DMS53 (cell line): ENCODE measurements around the gene PEMT.

ENCODE experiments used
- DNase-seq: peaks from one replicate; lab custom pipeline; 2025; lab: John Stamatoyannopoulos, UW

PEMT gene

DNA sequence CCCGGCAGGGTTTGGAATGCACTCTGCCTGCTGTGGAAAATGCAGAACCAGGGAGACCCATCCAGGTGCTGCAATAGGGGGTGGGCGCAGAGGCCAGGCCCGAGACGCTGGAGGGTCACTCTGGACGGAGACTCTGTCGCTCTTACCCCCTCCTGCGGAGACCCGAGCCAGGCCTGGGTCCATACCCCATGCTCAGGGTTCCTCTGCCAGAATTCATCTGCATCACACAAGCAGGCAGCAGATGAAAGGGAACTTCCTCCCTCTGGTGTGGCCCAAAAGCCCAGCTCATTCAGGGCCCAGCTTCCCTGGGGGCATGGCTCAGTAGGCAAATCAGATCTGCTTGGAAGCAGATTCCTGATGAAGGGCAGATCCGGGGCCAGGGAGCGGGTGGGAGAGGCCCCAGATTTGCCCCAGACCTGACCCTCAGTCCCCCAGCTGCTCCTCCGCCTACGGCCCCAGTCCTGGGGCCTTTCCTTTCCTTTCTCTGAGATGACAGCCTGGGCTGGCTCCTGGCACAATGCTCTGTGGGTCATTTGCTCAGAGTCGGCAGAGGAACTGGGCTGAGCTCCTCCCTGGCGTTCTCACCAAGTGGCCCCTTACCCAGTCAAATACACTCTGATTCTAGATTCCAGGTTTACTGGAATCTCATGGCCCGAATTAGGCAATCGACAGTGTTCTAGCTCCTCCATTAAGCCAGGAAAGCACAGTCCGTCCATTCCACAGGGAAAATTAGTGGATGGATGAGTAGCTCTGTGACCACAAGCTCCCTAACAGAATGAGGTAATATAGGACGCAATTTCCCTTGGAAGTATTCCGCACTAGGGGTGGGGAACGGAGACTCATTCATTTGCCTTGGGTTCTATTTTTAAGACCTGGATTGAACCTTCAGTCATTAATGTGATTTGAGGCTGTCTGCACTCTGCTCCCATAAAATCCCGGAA lies 76.2 kb downstream of the PEMT start:
- no peak for DNase-seq

DNA sequence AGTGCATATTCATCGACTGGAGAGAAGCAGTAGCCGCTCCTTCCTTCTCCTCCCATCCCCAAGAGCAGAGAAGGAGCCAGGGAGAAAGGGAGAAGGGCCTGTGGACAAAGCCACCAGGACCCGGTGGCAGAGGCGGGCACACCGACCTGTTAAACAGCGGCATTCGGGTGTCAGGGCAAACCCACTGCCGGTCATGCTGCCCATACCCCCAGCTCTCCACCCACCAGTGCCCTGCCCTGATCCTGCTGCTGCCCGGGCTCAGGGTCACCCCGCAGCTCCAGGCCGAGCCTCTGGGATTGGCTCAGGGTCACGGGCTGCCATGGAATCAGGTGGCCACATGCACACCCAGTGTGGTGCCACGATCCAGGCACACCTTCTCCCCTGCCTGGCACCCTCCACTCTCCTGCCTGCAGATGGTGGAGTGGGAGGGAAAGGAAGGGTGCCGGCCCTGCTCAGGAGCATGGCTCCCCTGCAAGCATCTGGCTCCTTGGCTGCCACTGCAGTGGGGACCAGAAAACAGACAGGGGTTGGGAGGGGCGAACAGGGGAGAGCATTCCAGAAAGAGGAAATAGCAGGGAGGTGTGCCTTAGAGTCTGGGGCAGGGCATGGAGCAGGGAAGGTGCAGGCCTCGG lies 77.0 kb downstream of the PEMT start:
- DNase-seq: no peak

- DNase-seq: no peak
Measured at GRCh38 chr17:17513626-17514025, 77.9 kb downstream of the PEMT start.

DNA sequence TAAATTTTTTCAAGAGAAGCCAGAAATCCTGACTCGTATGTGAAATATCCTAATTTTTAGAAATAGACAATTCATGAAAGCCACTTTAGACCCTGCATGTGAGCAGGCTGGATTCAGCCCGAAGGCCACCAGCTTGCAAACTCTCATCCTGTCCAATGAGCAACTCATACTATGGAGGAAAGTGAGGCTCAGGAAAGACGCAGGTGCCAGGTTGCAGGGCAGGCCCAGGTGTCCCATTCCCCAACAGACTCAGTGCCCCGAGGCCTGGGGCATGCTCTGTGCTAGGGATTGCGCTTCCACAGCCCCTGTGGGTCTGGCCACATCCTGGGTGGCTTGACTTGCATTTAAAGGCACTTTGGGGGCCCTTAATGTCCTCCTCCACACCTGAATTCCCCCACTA lies 78.6 kb downstream of the PEMT start:
- DNase-seq: no peak

DNA sequence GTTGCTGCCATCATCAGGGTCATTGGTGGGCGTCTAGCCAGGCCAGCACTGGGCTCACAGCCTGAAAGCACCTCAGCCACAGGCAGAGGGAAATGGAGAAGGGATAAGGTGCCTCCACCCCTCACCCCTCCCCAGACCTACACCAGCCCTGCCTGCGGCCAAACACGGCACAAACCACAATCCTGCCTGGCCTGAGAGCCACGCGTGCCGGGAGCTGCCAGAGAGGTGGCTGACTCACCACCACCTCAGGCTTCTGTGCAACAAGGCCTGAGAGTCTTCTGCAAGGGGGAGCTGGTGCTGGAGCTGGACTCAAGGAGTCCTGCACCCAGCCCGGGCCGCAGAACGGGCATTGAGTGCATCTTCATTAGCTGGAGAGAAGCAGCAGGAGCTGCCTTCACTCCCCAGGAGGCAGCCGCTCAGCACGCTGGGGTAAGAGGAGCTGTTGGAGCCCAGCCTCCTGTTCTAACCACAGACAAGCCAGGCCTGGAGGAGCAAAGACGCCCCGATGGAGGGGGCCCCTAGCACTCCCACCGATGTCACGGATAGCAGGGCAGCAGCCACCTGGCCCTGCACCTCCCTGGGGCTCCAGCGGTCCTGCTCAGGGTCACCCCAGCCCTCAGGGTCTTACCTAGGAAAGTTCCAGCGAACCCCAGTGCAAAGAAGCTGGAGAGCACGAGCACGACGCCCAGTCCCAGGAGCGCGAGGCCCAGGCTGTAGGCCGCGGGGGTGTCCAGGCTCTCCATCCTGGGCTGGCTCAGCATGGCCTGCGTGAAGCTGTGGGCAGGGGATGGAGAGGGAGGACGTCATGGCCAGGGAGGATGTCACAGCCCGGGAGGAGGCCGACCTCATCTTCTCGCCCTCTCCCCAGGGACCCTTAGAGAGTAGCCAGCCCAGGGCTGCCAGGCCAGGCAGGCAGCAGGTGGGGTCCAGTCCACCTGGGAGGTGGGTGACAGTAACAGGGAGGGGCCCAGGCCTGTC lies 79.3 kb downstream of the PEMT start:
- no peak for DNase-seq

- no peak for DNase-seq
Measured at GRCh38 chr17:17511293-17511741, 80.2 kb downstream of the PEMT start.

DNA sequence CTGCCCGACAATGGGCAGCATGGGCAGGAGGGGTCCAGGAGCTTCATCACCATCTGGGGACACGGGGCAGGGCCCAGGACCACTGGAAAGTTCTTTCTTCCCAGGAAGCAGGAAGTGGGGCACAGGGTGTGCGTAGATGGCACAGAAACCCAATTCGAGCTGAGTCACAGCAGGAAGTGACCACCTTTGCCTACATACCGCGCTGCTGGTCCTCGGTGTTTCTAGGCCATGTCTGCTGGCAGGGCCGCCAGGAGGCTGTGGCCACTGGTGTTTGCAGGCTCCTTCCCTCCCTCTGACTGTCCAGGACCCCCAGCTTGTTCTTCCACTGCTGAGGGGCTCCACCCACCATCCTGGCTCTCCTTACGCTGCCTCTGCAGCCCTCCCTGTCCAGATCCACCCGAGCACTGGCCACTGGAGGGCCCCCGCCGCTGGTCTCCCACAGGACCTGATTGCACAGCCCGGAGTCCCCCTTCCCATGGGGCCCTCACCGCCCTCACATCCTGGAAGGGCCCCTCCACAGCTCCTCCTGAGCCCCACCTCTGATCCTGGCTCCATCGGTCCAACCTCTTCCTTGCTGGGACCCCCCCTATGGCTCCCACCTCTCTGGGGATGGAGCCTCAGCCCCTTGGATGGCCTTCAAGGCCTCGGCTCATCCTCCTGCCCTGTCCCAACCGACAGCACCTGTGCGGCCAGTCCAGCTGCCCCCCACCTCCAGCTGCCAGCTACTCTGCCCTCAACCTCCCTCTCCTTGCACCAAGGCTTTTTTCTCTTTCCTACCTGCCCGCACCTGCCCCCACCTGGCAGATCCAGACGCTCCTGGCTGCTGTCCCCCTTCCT lies 80.8 kb downstream of the PEMT start:
- no peak for DNase-seq

DNA sequence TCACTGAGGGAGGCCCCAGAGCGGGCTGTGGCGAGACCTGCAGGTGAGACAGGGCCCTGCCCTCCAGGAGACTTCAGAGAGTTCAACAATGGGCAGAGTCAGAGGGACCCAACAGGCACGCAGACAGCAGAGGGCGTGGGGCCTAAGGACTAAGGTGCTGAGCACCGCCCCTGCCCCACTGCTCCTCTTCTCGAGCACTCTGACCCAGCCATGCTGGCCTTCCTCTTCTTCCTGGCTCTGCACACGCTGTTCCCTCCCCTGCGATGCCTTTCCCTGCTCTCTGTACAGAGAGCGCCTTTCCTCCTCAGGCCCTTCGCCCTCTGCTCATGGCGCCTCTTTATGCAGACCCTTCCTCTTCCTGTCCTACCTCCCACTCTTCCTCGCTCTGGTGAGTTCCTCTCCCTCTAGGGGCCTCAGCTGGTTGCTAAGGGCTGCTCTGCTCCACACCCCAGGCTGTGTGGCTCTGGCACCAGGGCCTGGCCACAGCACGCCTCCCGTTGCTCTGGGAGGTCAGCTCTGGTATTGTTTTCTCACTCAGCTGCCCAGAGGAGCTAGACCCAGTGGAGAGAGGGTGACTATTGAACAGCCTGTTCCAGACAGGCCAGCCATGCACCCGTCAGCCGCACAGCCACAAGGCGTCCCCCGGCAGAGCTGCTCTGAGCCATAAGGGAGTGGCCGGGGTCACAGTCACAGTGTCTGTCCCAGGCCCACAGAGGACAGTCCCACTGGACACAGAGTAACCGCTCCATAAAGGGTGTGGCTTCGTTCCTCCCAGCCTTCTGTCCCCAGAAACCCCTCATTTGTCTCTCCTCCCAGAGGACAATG lies 81.7 kb downstream of the PEMT start:
- no peak for DNase-seq

GRCh38 chr17:17508646-17509591 lies 82.6 kb downstream of the PEMT start:
- DNase-seq: no peak

- DNase-seq: no peak
Measured at GRCh38 chr17:17508019-17508535, 83.4 kb downstream of the PEMT start.

DNA sequence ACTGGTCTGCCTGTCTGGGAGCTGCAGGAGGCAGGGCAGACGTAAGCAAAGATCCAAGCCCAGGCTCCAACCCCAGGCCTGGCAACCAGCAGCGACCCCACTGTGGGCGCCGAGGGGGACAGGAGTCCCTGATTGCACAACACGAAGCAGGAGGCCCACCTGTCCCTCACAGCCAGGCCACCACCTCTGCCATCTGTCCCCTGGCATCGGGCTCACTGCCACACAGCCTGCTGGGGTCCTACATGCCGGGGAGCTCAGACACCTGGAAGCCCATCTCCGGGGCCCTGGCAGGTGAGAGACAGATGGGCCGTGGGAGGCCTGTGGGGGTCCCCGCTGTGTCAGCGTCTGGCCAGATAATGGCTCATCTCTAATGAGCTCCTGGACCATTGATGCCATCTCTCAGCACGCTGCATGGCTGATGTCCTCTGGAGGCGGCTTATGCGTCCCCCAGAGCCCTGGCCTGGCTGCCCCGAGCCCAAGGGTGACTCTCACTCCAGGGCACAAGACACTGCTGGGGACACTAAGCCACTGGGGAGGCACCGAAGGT lies 84.0 kb downstream of the PEMT start:
- no peak for DNase-seq

GRCh38 chr17:17506893-17507464 lies 84.5 kb downstream of the PEMT start:
- no peak for DNase-seq

GRCh38 chr17:17506181-17506741 lies 85.2 kb downstream of the PEMT start:
- no peak for DNase-seq

- DNase-seq: no peak
Measured at GRCh38 chr17:17505610-17506171, 85.8 kb downstream of the PEMT start.

GRCh38 chr17:17505151-17505550 lies 86.4 kb downstream of the PEMT start:
- DNase-seq: no peak

GRCh38 chr17:17504341-17505140 lies 87.0 kb downstream of the PEMT start:
- no peak for DNase-seq
